BLaER1 (cell line): ENCODE data around the gene USP5.
A peak's percentile ranks its signal among the peaks of the same experiment; 100 is the strongest.

Experiments used
- H3K27ac ChIP-seq: shearing (Covaris generic); formaldehyde crosslinking; 2 replicates; pipeline ENCODE4 v1.8.1; 2022
- H3K27me3 ChIP-seq: shearing (Covaris generic); formaldehyde crosslinking; 2 replicates; pipeline ENCODE4 v1.8.1; 2022
- H3K36me3 ChIP-seq: shearing (Covaris generic); formaldehyde crosslinking; 2 replicates; pipeline ENCODE4 v1.8.1; 2022
- H3K4me1 ChIP-seq: shearing (Covaris generic); formaldehyde crosslinking; 2 replicates; pipeline ENCODE4 v1.8.1; 2022
- H3K4me2 ChIP-seq: shearing (Covaris generic); formaldehyde crosslinking; 2 replicates; pipeline ENCODE4 v1.8.1; 2022
- H3K4me3 ChIP-seq: shearing (Covaris generic); formaldehyde crosslinking; 2 replicates; pipeline ENCODE4 v1.8.1; 2022
- H3K9ac ChIP-seq: shearing (Covaris generic); formaldehyde crosslinking; 2 replicates; pipeline ENCODE4 v1.8.1; 2022
- H3K9me3 ChIP-seq: shearing (Covaris generic); formaldehyde crosslinking; 2 replicates; pipeline ENCODE4 v1.8.1; 2022
- H4K20me1 ChIP-seq: shearing (Covaris generic); formaldehyde crosslinking; 2 replicates; pipeline ENCODE4 v1.8.1; 2022
- Cebpa-rat ChIP-seq: shearing (Covaris generic); IDR thresholded peaks from 2 replicates; pipeline ENCODE4 v1.8.1; 2022

Gene USP5

DNA sequence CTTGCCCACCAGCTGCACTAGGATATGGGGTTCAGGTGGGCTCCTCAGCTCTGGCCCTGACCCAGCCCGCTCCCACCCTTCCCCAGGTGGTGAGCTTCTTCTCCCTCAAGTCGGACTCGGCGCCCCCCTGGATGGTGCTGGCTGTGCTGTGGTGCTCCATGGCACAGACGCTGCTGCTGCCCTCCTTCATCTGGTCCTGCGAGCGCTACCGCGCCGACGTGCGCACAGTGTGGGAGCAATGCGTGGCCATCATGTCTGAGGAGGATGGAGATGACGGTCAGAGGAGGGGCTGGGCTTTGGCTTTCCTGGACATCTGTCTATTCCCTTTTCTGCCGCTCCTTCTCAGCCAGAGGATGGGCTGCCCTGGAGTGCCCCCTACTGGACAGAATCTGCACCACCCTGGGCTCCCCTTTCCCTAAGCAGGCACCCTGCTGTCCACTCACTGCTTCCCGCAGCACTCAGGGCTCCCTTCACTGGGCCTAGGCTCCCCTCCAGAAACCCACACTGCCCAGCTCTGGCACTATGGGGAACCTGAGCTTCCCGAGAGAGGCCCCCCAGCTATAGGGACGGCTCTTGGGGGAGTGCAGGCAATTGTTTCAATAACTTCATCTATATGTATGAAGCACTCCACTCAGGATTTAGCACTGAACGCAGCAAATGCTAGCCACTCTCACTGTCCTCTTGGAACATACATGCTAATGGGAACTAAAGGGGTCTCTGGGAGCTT lies 26.4 kb upstream of the USP5 start:
- Histone ChIP-seq H3K4me2 (peak overlapping the region; percentile 52; the same call in 1 of the 2 replicates), H3K27me3 (peaks cover 99% of the 10 kb centered on the region), H3K4me1 (peaks cover 40% of the 10 kb centered on the region)

DNA sequence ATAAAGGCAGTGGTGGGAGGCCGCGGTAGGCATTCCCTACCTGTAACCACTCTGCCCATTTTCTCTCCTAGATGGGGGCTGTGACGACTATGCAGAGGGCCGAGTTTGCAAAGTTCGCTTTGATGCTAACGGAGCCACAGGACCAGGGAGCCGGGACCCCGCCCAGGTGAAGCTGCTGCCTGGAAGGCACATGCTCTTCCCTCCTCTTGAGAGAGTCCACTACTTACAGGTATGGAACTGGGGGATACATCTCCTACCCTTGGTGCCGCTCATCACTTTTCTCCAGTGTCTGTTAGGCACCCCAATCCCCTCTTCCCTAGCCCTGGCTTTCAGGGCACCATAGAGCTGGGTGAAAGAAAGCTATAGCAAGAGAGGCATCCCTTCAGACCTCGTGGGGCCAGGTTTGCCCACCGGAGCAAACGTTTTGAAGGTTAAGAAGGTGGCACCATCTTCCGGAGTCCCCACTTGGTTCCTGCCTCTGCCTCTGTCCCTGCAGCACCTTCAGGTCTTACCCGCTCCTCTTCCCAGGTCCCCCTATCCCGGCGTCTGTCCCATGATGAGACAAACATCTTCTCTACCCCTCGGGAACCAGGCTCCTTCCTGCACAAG lies 25.7 kb upstream of the USP5 start:
- H3K27me3 ChIP-seq: peaks cover 99% of the 10 kb centered on the region
- no peaks in the 10 kb centered on the region for H3K9me3 ChIP-seq
- H3K4me1 ChIP-seq: peaks cover 35% of the 10 kb centered on the region
- H3K9ac ChIP-seq: no peak overlapping the region
- H3K27ac ChIP-seq: no peak overlapping the region
- H3K4me3 ChIP-seq: no peak overlapping the region
- peaks cover 74% of the 10 kb centered on the region for H4K20me1 ChIP-seq
- peak overlapping the region; percentile 63; the same call in 1 of the 2 replicates for H3K4me2 ChIP-seq
- no peak for TF ChIP-seq Cebpa-rat
- no peaks in the 10 kb centered on the region for H3K36me3 ChIP-seq

More for the DNA sequence above, 26.4 kb upstream of the USP5 start:
- no peaks in the 10 kb centered on the region for H3K36me3 ChIP-seq
- no peak overlapping the region for H3K4me3 ChIP-seq
- H3K9me3 ChIP-seq: no peaks in the 10 kb centered on the region
- no peak overlapping the region for H3K9ac ChIP-seq
- peaks cover 69% of the 10 kb centered on the region for H4K20me1 ChIP-seq
- no peak for TF ChIP-seq Cebpa-rat
- no peak overlapping the region for H3K27ac ChIP-seq

DNA sequence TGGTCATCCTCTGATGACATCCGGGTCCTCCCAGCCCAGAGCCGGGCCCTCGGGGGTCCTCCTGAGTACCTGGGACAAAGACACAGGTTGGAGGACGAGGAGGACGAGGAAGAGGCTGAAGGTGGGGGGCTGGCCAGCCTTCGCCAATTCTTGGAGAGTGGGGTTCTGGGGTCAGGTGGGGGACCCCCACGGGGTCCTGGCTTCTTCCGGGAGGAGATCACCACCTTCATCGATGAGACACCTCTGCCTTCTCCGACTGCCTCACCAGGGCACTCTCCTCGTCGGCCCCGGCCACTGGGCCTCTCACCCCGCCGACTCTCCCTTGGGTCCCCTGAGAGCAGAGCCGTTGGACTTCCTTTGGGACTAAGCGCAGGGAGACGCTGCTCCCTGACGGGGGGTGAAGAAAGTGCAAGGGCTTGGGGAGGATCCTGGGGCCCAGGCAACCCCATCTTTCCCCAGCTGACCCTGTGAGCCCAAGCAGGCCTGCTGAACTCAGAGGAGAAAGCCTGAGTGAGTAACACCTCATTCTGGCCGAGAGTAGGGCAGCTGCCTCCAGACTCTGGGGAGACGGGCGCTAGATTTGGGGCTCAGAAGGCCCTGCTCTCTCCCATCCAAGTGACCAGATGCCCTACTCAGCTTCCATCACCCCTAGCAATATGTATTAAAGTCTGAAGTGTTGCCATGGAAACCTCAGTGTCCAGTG lies 25.1 kb upstream of the USP5 start:
- Histone ChIP-seq H4K20me1 (peaks cover 80% of the 10 kb centered on the region), H3K27me3 (peaks cover 99% of the 10 kb centered on the region), H3K9me3 (no peaks in the 10 kb centered on the region), H3K27ac (no peak overlapping the region), H3K36me3 (no peaks in the 10 kb centered on the region), H3K9ac (no peak overlapping the region), H3K4me3 (0 out of 2 replicates have a peak overlapping the region, but pooled peaks have one; percentile 14), H3K4me2 (peak overlapping the region; percentile 63), H3K4me1 (peaks cover 32% of the 10 kb centered on the region)
- TF ChIP-seq Cebpa-rat: no peak

DNA sequence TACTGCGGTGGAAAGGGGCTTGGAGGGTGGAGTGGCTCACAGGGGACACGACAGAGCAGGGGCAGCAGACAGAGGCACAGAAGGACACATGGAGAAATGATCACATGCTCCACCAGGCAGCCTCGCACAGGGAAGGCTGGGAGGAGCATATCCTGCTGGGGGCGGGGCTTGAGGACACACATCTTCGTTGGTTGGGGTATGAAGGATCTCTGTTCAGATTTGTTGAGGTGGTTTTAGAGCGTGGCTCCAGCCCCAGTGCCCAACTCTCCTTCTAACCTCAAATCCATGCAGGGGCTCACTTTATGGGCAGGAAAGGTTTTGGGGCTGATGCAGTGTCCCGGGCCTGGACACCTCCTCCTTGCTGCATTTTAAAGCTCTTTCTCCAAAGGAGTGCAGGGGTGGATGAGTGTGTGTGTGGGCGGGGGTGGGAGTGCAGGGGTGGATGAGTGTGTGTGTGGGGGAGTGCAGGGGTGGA lies 24.5 kb upstream of the USP5 start:
- Histone ChIP-seq H3K4me2 (peak overlapping the region; percentile 63), H3K4me1 (peaks cover 30% of the 10 kb centered on the region), H3K9me3 (no peaks in the 10 kb centered on the region), H3K36me3 (no peaks in the 10 kb centered on the region), H3K9ac (no peak overlapping the region), H4K20me1 (peaks cover 80% of the 10 kb centered on the region), H3K27ac (no peak overlapping the region), H3K27me3 (peaks cover 99% of the 10 kb centered on the region), H3K4me3 (no peak overlapping the region)
- no peak for TF ChIP-seq Cebpa-rat

DNA sequence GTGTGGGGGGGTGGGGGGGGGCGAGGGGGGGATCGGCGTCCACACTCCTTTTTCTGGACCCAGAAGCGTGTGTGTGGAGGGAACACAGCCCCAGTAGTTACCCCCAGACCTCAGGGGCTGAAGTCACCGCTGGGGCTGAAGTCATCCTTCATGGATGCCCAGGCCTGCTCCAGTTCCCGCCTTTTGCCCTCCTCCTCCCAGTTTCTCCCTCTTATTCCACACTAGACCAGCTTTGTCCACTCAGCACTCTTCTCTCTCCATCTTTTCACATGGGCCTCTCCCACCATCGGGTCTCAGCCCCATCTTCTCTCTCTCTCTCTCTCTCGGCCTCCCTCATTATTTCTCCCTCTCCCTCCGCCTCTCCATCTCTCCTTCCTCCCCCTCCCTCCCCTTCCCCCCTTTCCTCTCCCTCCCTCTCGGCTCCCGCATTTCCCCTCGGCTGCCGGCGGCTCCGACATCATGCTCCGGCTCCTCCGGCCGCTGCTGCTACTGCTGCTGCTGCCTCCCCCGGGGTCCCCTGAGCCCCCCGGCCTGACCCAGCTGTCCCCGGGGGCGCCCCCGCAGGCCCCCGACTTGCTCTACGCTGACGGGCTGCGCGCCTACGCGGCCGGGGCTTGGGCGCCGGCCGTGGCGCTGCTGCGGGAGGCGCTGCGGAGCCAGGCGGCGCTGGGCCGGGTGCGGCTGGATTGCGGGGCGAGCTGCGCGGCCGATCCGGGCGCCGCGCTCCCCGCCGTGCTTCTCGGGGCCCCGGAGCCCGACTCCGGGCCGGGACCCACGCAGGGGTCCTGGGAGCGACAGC lies 23.8 kb upstream of the USP5 start, which contains the start of gene P3H3:
TSS of gene P3H3 (plus strand) at position 426 of the 799 bp plus-strand sequence. CDS start at position 460, 34 bp downstream.
- Histone ChIP-seq H3K4me2 (peak within 1 kb of the TSS; percentile 93), H3K9ac (peak within 1 kb of the TSS; percentile 61), H3K9me3 (no peaks in the 10 kb centered on the region), H3K27me3 (peaks cover 98% of the 10 kb centered on the region), H3K4me3 (peak within 1 kb of the TSS; percentile 68), H3K27ac (no peak within 1 kb of the TSS), H3K36me3 (no peaks in the 10 kb centered on the region), H4K20me1 (peaks cover 75% of the 10 kb centered on the region), H3K4me1 (peaks cover 30% of the 10 kb centered on the region)
- no peak for TF ChIP-seq Cebpa-rat

DNA sequence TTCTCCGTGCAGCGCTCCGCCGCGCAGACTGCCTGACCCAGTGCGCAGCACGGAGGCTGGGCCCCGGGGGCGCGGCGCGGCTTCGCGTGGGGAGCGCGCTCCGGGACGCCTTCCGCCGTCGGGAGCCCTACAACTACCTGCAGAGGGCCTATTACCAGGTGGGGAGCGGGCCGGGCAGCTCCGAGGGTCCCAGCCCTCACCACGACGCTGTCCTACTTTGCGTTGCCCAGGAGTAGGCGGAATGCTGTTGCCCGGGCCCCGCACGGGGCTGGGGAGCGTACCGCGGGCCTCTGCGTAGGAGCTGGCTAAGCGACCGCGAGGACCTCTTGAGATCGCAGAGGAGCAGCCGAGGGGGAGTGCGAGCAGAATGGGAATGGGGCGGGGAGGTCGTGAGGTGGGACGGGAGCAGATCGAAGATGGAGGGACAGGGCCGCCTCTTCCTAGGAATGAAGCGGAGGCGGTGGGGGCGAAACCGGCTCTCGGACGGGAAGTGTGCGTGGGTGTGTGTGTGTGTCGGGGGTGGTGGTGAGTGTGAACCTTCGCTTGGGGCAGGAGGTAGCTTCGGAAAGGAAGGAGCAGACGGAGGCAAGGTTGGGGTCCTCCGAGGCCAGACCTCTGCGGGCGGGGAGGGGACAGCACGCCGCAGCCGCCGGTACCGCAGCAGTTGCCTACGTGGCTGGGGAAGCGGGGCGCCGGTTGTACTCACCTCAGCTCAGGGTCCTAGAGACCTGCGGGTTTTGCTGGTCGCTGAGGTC lies 23.0 kb upstream of the USP5 start:
- Histone ChIP-seq H3K9me3 (no peaks in the 10 kb centered on the region), H3K4me2 (peak overlapping the region; percentile 93), H3K27ac (no peak overlapping the region), H3K4me3 (peak overlapping the region; percentile 68), H3K36me3 (no peaks in the 10 kb centered on the region), H3K9ac (peak overlapping the region; percentile 61), H3K4me1 (peaks cover 30% of the 10 kb centered on the region), H3K27me3 (peaks cover 98% of the 10 kb centered on the region), H4K20me1 (peaks cover 71% of the 10 kb centered on the region)
- no peak for TF ChIP-seq Cebpa-rat

DNA sequence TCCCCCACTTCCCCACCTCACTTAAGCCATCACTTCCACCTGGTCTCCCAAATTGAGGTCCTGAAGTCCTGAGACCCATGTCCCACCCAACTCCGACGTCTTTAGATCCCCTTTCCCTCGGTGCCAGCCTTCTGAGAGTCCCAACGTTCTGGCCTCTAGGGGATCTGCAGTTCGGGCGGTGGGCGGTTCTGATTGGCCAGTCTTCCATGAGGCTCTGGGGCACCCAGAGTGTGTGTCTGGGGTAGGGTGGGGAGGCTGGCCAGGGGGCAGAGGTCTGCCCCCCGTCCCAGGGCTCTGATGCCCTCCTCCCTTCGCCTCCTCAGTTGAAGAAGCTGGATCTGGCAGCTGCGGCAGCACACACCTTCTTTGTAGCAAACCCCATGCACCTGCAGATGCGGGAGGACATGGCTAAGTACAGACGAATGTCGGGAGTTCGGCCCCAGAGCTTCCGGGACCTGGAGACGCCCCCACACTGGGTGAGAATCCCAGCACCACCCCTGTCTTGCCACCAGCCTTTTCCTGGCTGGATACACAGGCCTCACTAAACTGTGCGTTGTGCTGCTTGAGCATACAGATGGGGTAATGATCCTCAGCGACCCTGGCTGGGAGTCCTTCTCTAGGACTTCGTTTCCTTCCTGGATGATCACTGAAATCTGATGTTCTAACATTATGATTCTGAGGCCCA lies 22.3 kb upstream of the USP5 start:
- TF ChIP-seq Cebpa-rat: no peak
- no peaks in the 10 kb centered on the region for H3K9me3 ChIP-seq
- peaks cover 30% of the 10 kb centered on the region for H3K4me1 ChIP-seq
- H3K9ac ChIP-seq: no peak overlapping the region
- peaks cover 98% of the 10 kb centered on the region for H3K27me3 ChIP-seq
- no peak overlapping the region for H3K27ac ChIP-seq
- H3K36me3 ChIP-seq: no peaks in the 10 kb centered on the region
- H3K4me3 ChIP-seq: peak overlapping the region; percentile 68
- peaks cover 68% of the 10 kb centered on the region for H4K20me1 ChIP-seq
- peak overlapping the region; percentile 93 for H3K4me2 ChIP-seq

DNA sequence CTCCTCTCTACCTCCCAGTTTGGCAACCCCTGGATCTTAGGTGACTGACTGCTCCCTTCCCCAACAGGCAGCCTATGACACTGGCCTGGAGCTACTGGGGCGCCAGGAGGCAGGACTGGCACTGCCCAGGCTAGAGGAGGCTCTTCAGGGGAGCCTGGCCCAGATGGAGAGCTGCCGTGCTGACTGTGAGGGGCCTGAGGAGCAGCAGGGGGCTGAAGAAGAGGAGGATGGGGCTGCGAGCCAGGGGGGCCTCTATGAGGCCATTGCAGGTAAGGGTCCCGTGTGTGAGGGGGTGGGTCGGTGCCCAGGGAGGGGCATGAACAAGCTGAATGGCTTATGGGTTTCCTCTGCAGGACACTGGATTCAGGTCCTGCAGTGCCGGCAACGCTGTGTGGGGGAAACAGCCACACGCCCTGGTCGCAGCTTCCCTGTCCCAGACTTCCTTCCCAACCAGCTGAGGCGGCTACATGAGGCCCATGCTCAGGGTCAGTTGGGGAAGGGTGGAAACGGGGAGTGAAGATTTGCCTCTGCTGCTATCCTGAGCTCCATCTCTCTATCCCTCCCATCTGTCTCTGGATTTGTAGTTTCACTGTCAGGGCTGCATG lies 21.6 kb upstream of the USP5 start:
- H3K27me3 ChIP-seq: peaks cover 96% of the 10 kb centered on the region

More for the DNA sequence above, 21.6 kb upstream of the USP5 start:
- Histone ChIP-seq H3K4me3 (no peak overlapping the region), H3K36me3 (no peaks in the 10 kb centered on the region), H3K9ac (no peak overlapping the region), H3K4me1 (peaks cover 30% of the 10 kb centered on the region), H3K9me3 (no peaks in the 10 kb centered on the region), H3K27ac (no peak overlapping the region), H3K4me2 (no peak overlapping the region), H4K20me1 (peaks cover 61% of the 10 kb centered on the region)
- TF ChIP-seq Cebpa-rat: no peak
